ENCODE results near the gene COMP. TPM values are rescaled to one million over a fixed set of nuclear protein-coding genes. Genes with fewer than 3 reads are reported as not detected.

The COMP gene
- total RNA-seq, 1 donor from 2014 or later = 17.2 TPM

DNA sequence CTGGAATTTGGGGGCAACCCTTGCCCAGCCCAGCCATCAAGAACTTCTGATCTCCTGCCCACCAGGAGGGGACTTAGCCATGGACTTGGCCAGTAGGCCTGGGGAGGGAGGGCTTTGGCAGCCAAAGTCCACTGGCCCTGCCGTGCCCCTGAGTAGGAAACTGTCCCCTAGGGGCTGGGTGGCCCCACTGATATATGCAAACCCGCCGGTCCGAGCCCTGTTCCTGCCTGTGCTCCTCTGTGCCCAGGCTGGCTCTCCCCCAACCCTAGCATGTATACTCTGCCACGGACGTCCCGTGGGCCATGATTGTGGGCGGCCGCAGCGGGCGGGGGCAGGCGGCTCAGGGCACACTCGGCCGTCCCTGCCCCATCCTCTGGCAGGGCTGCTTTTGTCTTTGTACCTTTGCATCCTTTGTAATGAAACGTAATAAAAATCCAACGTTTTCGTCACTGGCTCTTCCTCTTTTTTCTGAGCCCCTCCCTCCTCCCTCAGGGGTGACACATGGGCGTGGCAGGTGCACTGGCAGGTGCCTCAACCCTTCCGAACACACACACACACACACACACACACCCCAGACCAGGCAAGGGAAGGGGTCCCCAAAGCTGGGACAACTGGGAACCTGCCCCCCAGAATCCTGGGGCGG, 9.1 kb downstream of the COMP start:
- no peak for DNase-seq (ENCODE audit: low spot score)
- H3K27me3 Mint-ChIP-seq (ENCODE audit: low read depth) = peaks cover 19% of the 10 kb centered on the region
- no peaks in the 10 kb centered on the region for H3K9me3 Mint-ChIP-seq (ENCODE audit: low read depth)
- H3K4me3 Mint-ChIP-seq (ENCODE audit: unreplicated experiment) = no peak overlapping the region
- H3K4me1 Mint-ChIP-seq (ENCODE audit: low read depth) = peaks cover 9% of the 10 kb centered on the region
- peaks cover 1% of the 10 kb centered on the region for H3K36me3 Mint-ChIP-seq (ENCODE audit: low read depth)
- TF ChIP-seq, protein P1, sequence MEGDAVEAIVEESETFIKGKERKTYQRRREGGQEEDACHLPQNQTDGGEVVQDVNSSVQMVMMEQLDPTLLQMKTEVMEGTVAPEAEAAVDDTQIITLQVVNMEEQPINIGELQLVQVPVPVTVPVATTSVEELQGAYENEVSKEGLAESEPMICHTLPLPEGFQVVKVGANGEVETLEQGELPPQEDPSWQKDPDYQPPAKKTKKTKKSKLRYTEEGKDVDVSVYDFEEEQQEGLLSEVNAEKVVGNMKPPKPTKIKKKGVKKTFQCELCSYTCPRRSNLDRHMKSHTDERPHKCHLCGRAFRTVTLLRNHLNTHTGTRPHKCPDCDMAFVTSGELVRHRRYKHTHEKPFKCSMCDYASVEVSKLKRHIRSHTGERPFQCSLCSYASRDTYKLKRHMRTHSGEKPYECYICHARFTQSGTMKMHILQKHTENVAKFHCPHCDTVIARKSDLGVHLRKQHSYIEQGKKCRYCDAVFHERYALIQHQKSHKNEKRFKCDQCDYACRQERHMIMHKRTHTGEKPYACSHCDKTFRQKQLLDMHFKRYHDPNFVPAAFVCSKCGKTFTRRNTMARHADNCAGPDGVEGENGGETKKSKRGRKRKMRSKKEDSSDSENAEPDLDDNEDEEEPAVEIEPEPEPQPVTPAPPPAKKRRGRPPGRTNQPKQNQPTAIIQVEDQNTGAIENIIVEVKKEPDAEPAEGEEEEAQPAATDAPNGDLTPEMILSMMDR (IDR thresholded peaks at IDR 0.05) = no peak
- peak overlapping the region; percentile 45 for H3K27ac Mint-ChIP-seq (ENCODE audit: unreplicated experiment)

DNA sequence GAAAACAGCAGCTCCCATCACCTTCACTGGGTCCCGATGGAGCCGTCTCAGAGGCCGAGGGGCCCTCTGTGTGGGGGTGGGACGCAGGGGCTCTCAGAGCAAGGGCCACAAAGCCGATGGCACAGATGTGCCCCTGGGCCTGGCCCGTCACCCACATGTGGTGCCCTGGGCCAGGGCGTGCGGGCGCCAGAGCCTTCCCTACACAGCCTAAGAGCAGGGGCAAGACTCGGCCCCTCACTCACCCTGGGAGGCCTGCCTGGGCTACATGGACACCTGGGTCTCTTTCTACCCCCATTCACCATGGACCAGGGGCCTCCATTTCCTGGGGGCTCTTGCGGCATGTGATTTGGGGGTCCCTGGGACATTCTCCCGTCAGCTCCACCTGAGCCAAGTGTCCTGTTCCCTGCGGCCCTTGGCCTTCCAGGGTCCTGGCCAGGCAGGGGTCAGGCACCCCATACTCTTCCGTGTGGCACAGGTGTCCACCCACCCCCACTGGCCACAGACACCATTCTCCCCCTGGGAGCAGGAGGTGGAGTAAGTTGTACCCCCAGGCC, 10.0 kb downstream of the COMP start:
- Mint-ChIP-seq H3K27me3 (ENCODE audit: low read depth) (peaks cover 12% of the 10 kb centered on the region), H3K4me3 (ENCODE audit: unreplicated experiment) (no peak overlapping the region), H3K27ac (ENCODE audit: unreplicated experiment) (no peak overlapping the region), H3K9me3 (ENCODE audit: low read depth) (no peaks in the 10 kb centered on the region), H3K4me1 (ENCODE audit: low read depth) (peaks cover 16% of the 10 kb centered on the region), H3K36me3 (ENCODE audit: low read depth) (peaks cover 1% of the 10 kb centered on the region)
- TF ChIP-seq, protein P1 (IDR thresholded peaks at IDR 0.05) = no peak
- DNase-seq (ENCODE audit: low spot score) = no peak

DNA sequence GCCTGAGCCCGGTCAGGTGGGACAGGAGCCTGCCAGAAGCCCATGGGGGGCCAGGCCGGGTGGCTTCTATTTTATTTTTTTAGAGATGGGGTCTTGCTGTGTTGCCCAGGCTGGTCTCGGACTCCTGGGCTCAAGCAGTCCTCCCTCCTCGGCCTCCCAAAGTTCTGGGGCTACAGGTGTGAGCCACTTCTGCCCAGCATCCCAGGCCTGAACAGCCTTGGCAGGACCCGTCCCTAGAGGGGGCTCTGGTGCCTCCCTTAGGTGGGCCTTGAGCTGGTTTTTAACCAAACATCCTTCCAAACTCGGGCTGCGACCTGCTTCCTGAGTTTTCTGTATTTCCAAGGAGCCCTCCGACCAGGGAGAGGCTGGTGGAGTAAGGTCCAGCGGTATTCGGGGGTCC, 10.5 kb downstream of the COMP start:
- H3K36me3 Mint-ChIP-seq (ENCODE audit: low read depth) = peaks cover 1% of the 10 kb centered on the region
- peaks cover 15% of the 10 kb centered on the region for H3K4me1 Mint-ChIP-seq (ENCODE audit: low read depth)
- H3K27me3 Mint-ChIP-seq (ENCODE audit: low read depth) = peaks cover 8% of the 10 kb centered on the region
- H3K27ac Mint-ChIP-seq (ENCODE audit: unreplicated experiment) = no peak overlapping the region
- DNase-seq (ENCODE audit: low spot score) = no peak
- TF ChIP-seq, protein P1 (IDR thresholded peaks at IDR 0.05) = peak; percentile 21
- no peak overlapping the region for H3K4me3 Mint-ChIP-seq (ENCODE audit: unreplicated experiment)
- no peaks in the 10 kb centered on the region for H3K9me3 Mint-ChIP-seq (ENCODE audit: low read depth)

DNA sequence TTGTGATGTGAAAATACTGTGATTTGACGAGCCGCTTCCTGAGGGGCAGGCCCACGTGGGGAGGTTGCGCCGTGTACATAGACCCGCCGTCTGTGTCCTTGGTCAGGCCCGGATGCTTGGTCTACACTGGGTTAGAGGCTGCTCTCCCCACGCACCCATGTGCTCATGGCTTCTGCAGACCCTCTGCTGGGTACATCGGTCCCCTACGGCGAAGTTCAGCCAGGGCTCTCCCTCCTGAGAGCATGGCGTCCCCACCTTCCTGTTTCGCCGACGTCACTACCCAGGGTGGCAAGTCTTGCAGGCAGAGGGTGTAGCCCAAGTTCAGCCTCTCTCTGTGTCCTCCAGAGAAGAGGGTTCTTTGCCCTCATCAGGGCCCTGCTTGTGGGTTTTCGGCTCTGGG, 11.0 kb downstream of the COMP start:
- TF ChIP-seq, protein P1 (IDR thresholded peaks at IDR 0.05) = no peak

DNA sequence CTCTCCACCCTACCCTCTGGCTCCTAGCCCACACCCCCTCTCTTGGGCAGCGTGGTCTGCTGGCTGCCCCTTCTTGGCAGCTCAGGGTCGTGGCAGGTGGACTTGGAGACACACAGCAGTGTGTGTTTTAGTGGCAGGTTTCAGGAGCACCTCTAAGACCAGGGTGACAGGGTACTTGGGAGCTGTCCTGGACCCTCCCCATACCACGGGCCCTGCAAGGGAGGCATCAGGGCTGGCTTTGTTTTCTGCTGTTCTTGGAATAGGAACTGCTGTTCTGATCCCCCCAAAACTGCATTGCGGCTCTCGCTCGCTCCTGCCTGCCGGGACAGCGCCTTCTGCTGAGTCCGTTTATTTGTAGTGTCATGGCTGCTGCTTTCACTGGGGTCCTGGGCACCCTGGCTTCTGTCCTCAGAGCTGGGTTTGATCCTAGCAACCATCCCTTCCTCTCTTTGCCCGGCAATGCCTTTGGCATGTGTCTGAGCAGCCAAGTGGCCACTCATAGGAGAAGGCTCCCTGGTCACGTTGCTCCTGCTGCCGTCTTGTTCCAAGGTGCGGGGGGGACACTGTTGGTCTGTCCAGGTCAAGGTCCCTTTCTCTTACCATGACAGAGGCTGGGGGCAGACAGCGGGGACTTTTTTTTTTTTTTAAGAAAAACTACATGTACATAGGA, 12.1 kb downstream of the COMP start:
- H3K27ac Mint-ChIP-seq (ENCODE audit: unreplicated experiment) = no peak overlapping the region
- H3K36me3 Mint-ChIP-seq (ENCODE audit: low read depth) = peaks cover 1% of the 10 kb centered on the region
- peaks cover 11% of the 10 kb centered on the region for H3K4me1 Mint-ChIP-seq (ENCODE audit: low read depth)
- no peak for DNase-seq (ENCODE audit: low spot score)
- no peaks in the 10 kb centered on the region for H3K9me3 Mint-ChIP-seq (ENCODE audit: low read depth)
- TF ChIP-seq, protein P1 (IDR thresholded peaks at IDR 0.05) = no peak
- H3K4me3 Mint-ChIP-seq (ENCODE audit: unreplicated experiment) = no peak overlapping the region
- H3K27me3 Mint-ChIP-seq (ENCODE audit: low read depth) = no peaks in the 10 kb centered on the region

More for the DNA sequence above, 11.0 kb downstream of the COMP start:
- H3K4me1 Mint-ChIP-seq (ENCODE audit: low read depth) = peaks cover 11% of the 10 kb centered on the region
- no peak overlapping the region for H3K4me3 Mint-ChIP-seq (ENCODE audit: unreplicated experiment)
- no peak overlapping the region for H3K27ac Mint-ChIP-seq (ENCODE audit: unreplicated experiment)
- no peaks in the 10 kb centered on the region for H3K9me3 Mint-ChIP-seq (ENCODE audit: low read depth)
- H3K27me3 Mint-ChIP-seq (ENCODE audit: low read depth) = peaks cover 4% of the 10 kb centered on the region
- no peak for DNase-seq (ENCODE audit: low spot score)
- peaks cover 1% of the 10 kb centered on the region for H3K36me3 Mint-ChIP-seq (ENCODE audit: low read depth)
